HepG2 (cell line): ENCODE measurements around the gene NIPAL3. TPM values are rescaled to one million over a fixed set of nuclear protein-coding genes. Genes with fewer than 3 reads are reported as not detected.

Experiments used
- ASH2L ChIP-seq: fragments of 300-600, 200-600 bp; sonication (generic); IDR thresholded peaks from 2 replicates; pipeline ENCODE4 v1.7.0; 2017; ENCODE audit warnings: low read depth, mild to moderate bottlenecking, moderate library complexity, mixed read lengths, low read length; ENCODE audit not compliant: insufficient read length
- CEBPB ChIP-seq: IDR thresholded peaks from 2 replicates; pipeline ENCODE4 v1.6.1; 2011; ENCODE audit warnings: low read depth, low read length, improper control_type of control experiment, borderline replicate concordance
- CENPBD1 ChIP-seq: sonication (generic); formaldehyde crosslinking; IDR thresholded peaks from 2 replicates; pipeline ENCODE4 v1.8.0; 2022; ENCODE audit warnings: missing genetic modification reagents, low read depth, mild to moderate bottlenecking, borderline replicate concordance
- DRAP1 ChIP-seq: IDR thresholded peaks from 2 replicates; pipeline ENCODE4 v1.6.1; 2016; ENCODE audit warnings: missing genetic modification reagents, missing compliant biosample characterization
- FOXO1 ChIP-seq: sonication (generic); formaldehyde crosslinking; IDR thresholded peaks from 2 replicates; pipeline ENCODE4 v1.4.0; 2020; ENCODE audit warnings: missing genetic modification reagents
- HIVEP1 ChIP-seq: sonication (generic); formaldehyde crosslinking; IDR thresholded peaks from 2 replicates; pipeline ENCODE4 v1.4.0; 2020; ENCODE audit warnings: mild to moderate bottlenecking, missing genetic modification reagents
- HMGXB3 ChIP-seq: sonication (generic); formaldehyde crosslinking; IDR thresholded peaks from 2 replicates; pipeline ENCODE4 v1.4.0; 2020; ENCODE audit warnings: missing genetic modification reagents, borderline replicate concordance
- MIER2 ChIP-seq: IDR thresholded peaks from 2 replicates; pipeline ENCODE4 v1.6.1; 2016; ENCODE audit warnings: missing biosample characterization, missing genetic modification reagents
- NFIC ChIP-seq: IDR thresholded peaks from 2 replicates; pipeline ENCODE4 v1.6.1; 2012; ENCODE audit warnings: mild to moderate bottlenecking, low read length, inconsistent platforms
- POLR2A ChIP-seq, 2 experiments: IDR thresholded peaks; 2 replicates each; pipeline ENCODE4 v1.6.1; 2011; ENCODE audit warnings: low read depth in 2 of 2, low read length in 2 of 2, mild to moderate bottlenecking in 1 of 2, moderate library complexity in 1 of 2; ENCODE audit not compliant: insufficient read depth in 1 of 2
- SKIL ChIP-seq: sonication (generic); formaldehyde crosslinking; IDR thresholded peaks from 2 replicates; pipeline ENCODE4 v1.8.0; 2022; ENCODE audit warnings: missing genetic modification reagents, mild to moderate bottlenecking, moderate library complexity, borderline replicate concordance
- SSRP1 ChIP-seq: IDR thresholded peaks from 2 replicates; pipeline ENCODE4 v1.6.1; 2016; ENCODE audit warnings: control low read depth
- STAG1 ChIP-seq: sonication (generic); formaldehyde crosslinking; IDR thresholded peaks from 2 replicates; pipeline ENCODE4 v1.4.0; 2020; ENCODE audit warnings: missing genetic modification reagents
- THAP8 ChIP-seq: sonication (generic); formaldehyde crosslinking; IDR thresholded peaks from 2 replicates; pipeline ENCODE4 v1.5.1; 2020; ENCODE audit warnings: missing genetic modification reagents, mild to moderate bottlenecking, borderline replicate concordance
- ZMAT5 ChIP-seq: sonication (generic); formaldehyde crosslinking; IDR thresholded peaks from 2 replicates; pipeline ENCODE4 v1.5.0; 2020; ENCODE audit warnings: mild to moderate bottlenecking, low read depth, missing genetic modification reagents, borderline replicate concordance
- ZNF292 ChIP-seq: sonication (generic); formaldehyde crosslinking; IDR thresholded peaks from 2 replicates; pipeline ENCODE4 v1.8.1; 2022; ENCODE audit warnings: mild to moderate bottlenecking, low read depth, missing genetic modification reagents, borderline replicate concordance
- ZNF432 ChIP-seq: sonication (generic); formaldehyde crosslinking; IDR thresholded peaks from 2 replicates; pipeline ENCODE4 v1.5.0; 2020; ENCODE audit warnings: missing genetic modification reagents, mild to moderate bottlenecking, borderline replicate concordance
- ZNF691 ChIP-seq: sonication (generic); formaldehyde crosslinking; IDR thresholded peaks from 2 replicates; pipeline ENCODE4 v1.4.0; 2020; ENCODE audit warnings: missing genetic modification reagents, low read depth, mild to moderate bottlenecking, borderline replicate concordance
- ZNF7 ChIP-seq: IDR thresholded peaks from 2 replicates; pipeline ENCODE4 v1.6.1; 2016; ENCODE audit warnings: missing biosample characterization, missing genetic modification reagents
- ZNF879 ChIP-seq: sonication (generic); formaldehyde crosslinking; IDR thresholded peaks from 2 replicates; pipeline ENCODE4 v1.8.1; 2023; ENCODE audit warnings: missing genetic modification reagents
- polyA plus RNA-seq, 8 experiments: library from polyadenylated mRNA; depleted of rRNA in 3 of 8; stranded (reverse) in 7 of 8; unstranded in 1 of 8; fragments of >200 nt; fragmentation: Illumina TruSeq in 4 of 8; extraction: Trizol in 4 of 8; gene quantifications; 2 replicates each; pipeline versions ENCODE4 v1.2.1 to v1.2.3, GENCODE V29; 2011 to 2016; ENCODE audit warnings: low read depth in 4 of 8, missing spikeins in 1 of 8, mixed read lengths in 1 of 8; ENCODE audit not compliant: insufficient read depth in 1 of 8
- total RNA-seq, 5 experiments: library from RNA; depleted of rRNA; stranded (reverse); fragments of >200 nt; fragmentation: Illumina TruSeq; extraction: Trizol; gene quantifications; 2 replicates each; pipeline ENCODE4 v1.2.3, GENCODE V29; 2016; ENCODE audit warnings: low read depth in 1 of 5

NIPAL3 gene
- total and polyA plus RNA-seq, 2 of the 13 experiments (the other 11 are each of a cell fraction or from before 2014, with no cell fraction given): 5.6 to 8.6 TPM

GRCh38 chr1:24502065-24502708 is 86.6 kb downstream of the NIPAL3 start (continued):
- TF ChIP-seq CENPBD1: no peak
- TF ChIP-seq NFIC: no peak
- TF ChIP-seq FOXO1 (CRISPR knock-in tag): peak; percentile 41; the same call in 1 of the 2 replicates
- no peak for TF ChIP-seq THAP8 (CRISPR knock-in tag)
- no peak for TF ChIP-seq ZNF879
- TF ChIP-seq ZMAT5 (CRISPR knock-in tag): no peak
- no peak; the same call in 1 of the 2 replicates for TF ChIP-seq ZNF292 (CRISPR knock-in tag)
- TF ChIP-seq DRAP1 (CRISPR knock-in tag): peak; percentile 66; the same call in 1 of the 2 replicates
- TF ChIP-seq ZNF7: no peak
- 0 out of 2 replicates have a peak, but pooled peaks have one; percentile 3 for TF ChIP-seq STAG1 (CRISPR knock-in tag)
- TF ChIP-seq MIER2: no peak
- TF ChIP-seq POLR2A (IDR thresholded peaks at IDR 0.05; ENCODE audit: insufficient read depth in 1 of 2, low read depth in 2 of 2, low read length in 2 of 2): peak; percentile 50 to 87; a peak in 3 of 4 replicates
- no peak for TF ChIP-seq ZNF691
- no peak for TF ChIP-seq ZNF432 (CRISPR knock-in tag)
- peak; percentile 52 for TF ChIP-seq ASH2L
- TF ChIP-seq SKIL (CRISPR knock-in tag): no peak
- 0 out of 2 replicates have a peak, but pooled peaks have one; percentile 28 for TF ChIP-seq HIVEP1 (CRISPR knock-in tag)
- peak; percentile 73; the same call in 1 of the 2 replicates for TF ChIP-seq SSRP1 (CRISPR knock-in tag)
- TF ChIP-seq HMGXB3: no peak
- TF ChIP-seq CEBPB: no peak
